Trophoblast cell (in vitro differentiated cells and primary cell): ENCODE measurements around the gene SHPK.

Experiments used
- DNase-seq, 2 donors: peaks; one replicate each; pipeline ENCODE4 v3.0.0-alpha.2; 2016
- H2AFZ ChIP-seq: 2 replicates; pipeline ENCODE4 v1.6.1; 2013; ENCODE audit warnings: low read length, moderate library complexity, mild to moderate bottlenecking; ENCODE audit not compliant: insufficient read depth, poor library complexity
- H2AK5ac ChIP-seq: 2 replicates; pipeline ENCODE4 v1.6.1; 2013; ENCODE audit warnings: mild to moderate bottlenecking, low read length
- H2BK120ac ChIP-seq: 2 replicates; pipeline ENCODE4 v1.6.1; 2013; ENCODE audit warnings: low read length, mild to moderate bottlenecking, moderate library complexity; ENCODE audit not compliant: insufficient read depth, poor library complexity
- H2BK12ac ChIP-seq: 2 replicates; pipeline ENCODE4 v1.6.1; 2013; ENCODE audit warnings: mild to moderate bottlenecking, low read length, moderate library complexity
- H2BK5ac ChIP-seq: 2 replicates; pipeline ENCODE4 v1.6.1; 2013; ENCODE audit warnings: low read length, low read depth, moderate library complexity, mild to moderate bottlenecking; ENCODE audit not compliant: poor library complexity
- H3K14ac ChIP-seq: 2 replicates; pipeline ENCODE4 v1.6.1; 2013; ENCODE audit warnings: mild to moderate bottlenecking, low read length
- H3K18ac ChIP-seq: 2 replicates; pipeline ENCODE4 v1.6.1; 2013; ENCODE audit warnings: mild to moderate bottlenecking, low read length
- H3K23ac ChIP-seq: 2 replicates; pipeline ENCODE4 v1.6.1; 2013; ENCODE audit warnings: low read length
- H3K27ac ChIP-seq: 2 replicates; pipeline ENCODE4 v1.5.1; 2013; ENCODE audit warnings: low read depth, mild to moderate bottlenecking, inconsistent platforms, low read length, moderate library complexity
- H3K27me3 ChIP-seq: 2 replicates; pipeline ENCODE4 v1.6.1; 2013; ENCODE audit warnings: inconsistent platforms, mild to moderate bottlenecking, low read length, moderate library complexity; ENCODE audit not compliant: insufficient read depth
- H3K36me3 ChIP-seq, 2 experiments: 1 replicate in 1 of 2; 2 replicates in 1 of 2; pipeline ENCODE4 v1.6.1; 2013; ENCODE audit warnings: low read length in 2 of 2, mild to moderate bottlenecking in 2 of 2, moderate library complexity in 1 of 2; ENCODE audit not compliant: insufficient read depth in 2 of 2, control insufficient read depth in 1 of 2
- H3K4ac ChIP-seq: 2 replicates; pipeline ENCODE4 v1.6.1; 2013; ENCODE audit warnings: low read depth, mild to moderate bottlenecking, low read length, moderate library complexity
- H3K4me1 ChIP-seq, 2 experiments: 1 replicate in 1 of 2; 2 replicates in 1 of 2; pipeline ENCODE4 v1.6.1; 2013; ENCODE audit warnings: low read length in 2 of 2, mild to moderate bottlenecking in 2 of 2, moderate library complexity in 1 of 2; ENCODE audit not compliant: insufficient read depth in 2 of 2, control insufficient read depth in 1 of 2
- H3K4me2 ChIP-seq: 2 replicates; pipeline ENCODE4 v1.6.1; 2013; ENCODE audit warnings: inconsistent platforms, mild to moderate bottlenecking, low read length, moderate library complexity
- H3K4me3 ChIP-seq: 2 replicates; pipeline ENCODE4 v1.5.1; 2013; ENCODE audit warnings: mild to moderate bottlenecking, low read depth, low read length, inconsistent platforms
- H3K79me1 ChIP-seq: one replicate; pipeline ENCODE4 v1.6.1; 2013; ENCODE audit warnings: low read length
- H3K79me2 ChIP-seq: 2 replicates; pipeline ENCODE4 v1.6.1; 2013; ENCODE audit warnings: low read length, mild to moderate bottlenecking; ENCODE audit not compliant: control insufficient read depth, insufficient read depth, poor library complexity
- H3K9ac ChIP-seq: 2 replicates; pipeline ENCODE4 v1.6.1; 2013; ENCODE audit warnings: mild to moderate bottlenecking, low read length
- H3K9me3 ChIP-seq: 2 replicates; pipeline ENCODE4 v1.6.1; 2013; ENCODE audit warnings: low read depth, mild to moderate bottlenecking, control low read depth, inconsistent platforms, low read length; ENCODE audit not compliant: insufficient read depth
- H4K12ac ChIP-seq: 2 replicates; pipeline ENCODE4 v1.6.1; 2013; ENCODE audit warnings: low read depth, mild to moderate bottlenecking, low read length, moderate library complexity
- H4K8ac ChIP-seq: 2 replicates; pipeline ENCODE4 v1.6.1; 2013; ENCODE audit warnings: low read depth, mild to moderate bottlenecking, low read length, moderate library complexity
- H4K91ac ChIP-seq: one replicate; pipeline ENCODE4 v1.6.1; 2013; ENCODE audit warnings: low read depth, mild to moderate bottlenecking, low read length, moderate library complexity
- WGBS: extraction: QIAGEN DNeasy Blood & Tissue Kit; methylation state at CpG from one replicate; pipeline ENCODE4 v1.1.7; 2013; ENCODE audit warnings: missing lambda C conversion rate; ENCODE audit not compliant: insufficient read length, insufficient coverage; ENCODE audit errors: extremely low coverage; 5-methylcytosine and 5-hydroxymethylcytosine counted together

Gene SHPK

GRCh38 chr17:3681565-3681964, 45.5 kb upstream of the SHPK start:
- no peak overlapping the region for H3K18ac ChIP-seq
- no peaks in the 10 kb centered on the region for H3K79me1 ChIP-seq
- H3K4me3 ChIP-seq: no peak overlapping the region
- H3K4me2 ChIP-seq: no peak overlapping the region
- H2AFZ ChIP-seq: no peak overlapping the region
- DNase-seq: no peak
- no peaks in the 10 kb centered on the region for H3K9me3 ChIP-seq
- no peak overlapping the region for H3K4ac ChIP-seq
- H2BK12ac ChIP-seq: no peak overlapping the region
- H2BK120ac ChIP-seq: no peak overlapping the region
- H3K14ac ChIP-seq: no peak overlapping the region
- WGBS: no CpG with 5 or more reads among the region's 20 CpGs
- no peak overlapping the region for H4K8ac ChIP-seq
- H3K79me2 ChIP-seq: no peaks in the 10 kb centered on the region
- H3K4me1 ChIP-seq: no peaks in the 10 kb centered on the region
- H3K27ac ChIP-seq: no peak overlapping the region
- H2AK5ac ChIP-seq: no peak overlapping the region
- H3K23ac ChIP-seq: no peak overlapping the region
- H3K9ac ChIP-seq: no peak overlapping the region
- no peaks in the 10 kb centered on the region for H3K36me3 ChIP-seq
- H3K27me3 ChIP-seq: no peaks in the 10 kb centered on the region
- H4K12ac ChIP-seq: no peak overlapping the region
- no peak overlapping the region for H2BK5ac ChIP-seq
- H4K91ac ChIP-seq: no peak overlapping the region

GRCh38 chr17:3681057-3681456, 45.0 kb upstream of the SHPK start:
- Histone ChIP-seq H2AK5ac (no peak overlapping the region), H4K12ac (no peak overlapping the region), H4K8ac (no peak overlapping the region), H3K36me3 (no peaks in the 10 kb centered on the region), H3K4me1 (no peaks in the 10 kb centered on the region), H3K79me2 (no peaks in the 10 kb centered on the region), H4K91ac (no peak overlapping the region), H3K27ac (no peak overlapping the region), H3K9me3 (no peaks in the 10 kb centered on the region), H2BK120ac (no peak overlapping the region), H3K9ac (no peak overlapping the region), H3K23ac (no peak overlapping the region), H3K18ac (no peak overlapping the region), H2AFZ (no peak overlapping the region), H2BK5ac (no peak overlapping the region), H3K79me1 (no peaks in the 10 kb centered on the region), H3K4ac (no peak overlapping the region), H3K27me3 (no peaks in the 10 kb centered on the region), H2BK12ac (no peak overlapping the region), H3K4me2 (no peak overlapping the region), H3K4me3 (no peak overlapping the region), H3K14ac (no peak overlapping the region)
- WGBS: no CpG with 5 or more reads among the region's 12 CpGs
- no peak for DNase-seq

- no peak overlapping the region for H3K4ac ChIP-seq
- H2BK120ac ChIP-seq: no peak overlapping the region
- DNase-seq: no peak
- no peak overlapping the region for H2AFZ ChIP-seq
- H2AK5ac ChIP-seq: no peak overlapping the region
- no peak overlapping the region for H3K18ac ChIP-seq
- no peaks in the 10 kb centered on the region for H3K9me3 ChIP-seq
- H3K27ac ChIP-seq: no peak overlapping the region
- no peak overlapping the region for H3K9ac ChIP-seq
- no peaks in the 10 kb centered on the region for H3K27me3 ChIP-seq
- H3K23ac ChIP-seq: no peak overlapping the region
- H4K12ac ChIP-seq: no peak overlapping the region
- no peak overlapping the region for H3K14ac ChIP-seq
- H4K91ac ChIP-seq: no peak overlapping the region
- no peaks in the 10 kb centered on the region for H3K79me1 ChIP-seq
- no peak overlapping the region for H3K4me2 ChIP-seq
- WGBS: no CpG with 5 or more reads among the region's 20 CpGs
- H3K79me2 ChIP-seq: no peaks in the 10 kb centered on the region
- H4K8ac ChIP-seq: no peak overlapping the region
- no peak overlapping the region for H2BK12ac ChIP-seq
- no peak overlapping the region for H3K4me3 ChIP-seq
- H3K36me3 ChIP-seq: no peaks in the 10 kb centered on the region
- H2BK5ac ChIP-seq: no peak overlapping the region
- H3K4me1 ChIP-seq: peaks cover 2% of the 10 kb centered on the region in 2 experiments
Measured at GRCh38 chr17:3679531-3680126, 43.6 kb upstream of the SHPK start.

- DNase-seq: no peak
- no peaks in the 10 kb centered on the region for H3K79me1 ChIP-seq
- H2AK5ac ChIP-seq: no peak overlapping the region
- H3K79me2 ChIP-seq: no peaks in the 10 kb centered on the region
- no peak overlapping the region for H4K12ac ChIP-seq
- no peak overlapping the region for H3K18ac ChIP-seq
- H3K36me3 ChIP-seq: no peaks in the 10 kb centered on the region
- H2BK12ac ChIP-seq: no peak overlapping the region
- H3K27me3 ChIP-seq: no peaks in the 10 kb centered on the region
- no peaks in the 10 kb centered on the region for H3K9me3 ChIP-seq
- no peak overlapping the region for H2AFZ ChIP-seq
- H3K14ac ChIP-seq: no peak overlapping the region
- H3K4ac ChIP-seq: no peak overlapping the region
- H2BK120ac ChIP-seq: no peak overlapping the region
- H3K4me2 ChIP-seq: no peak overlapping the region
- no peak overlapping the region for H3K9ac ChIP-seq
- H4K8ac ChIP-seq: no peak overlapping the region
- peaks cover 6% of the 10 kb centered on the region in 2 experiments for H3K4me1 ChIP-seq
- H3K27ac ChIP-seq: no peak overlapping the region
- no peak overlapping the region for H3K4me3 ChIP-seq
- H4K91ac ChIP-seq: no peak overlapping the region
- no CpG with 5 or more reads among the region's 27 CpGs for WGBS
- H2BK5ac ChIP-seq: no peak overlapping the region
- H3K23ac ChIP-seq: no peak overlapping the region
Measured at GRCh38 chr17:3678821-3679530, 42.9 kb upstream of the SHPK start.
